Activated T-helper 1 cell treated with Interleukin-2 at 50 U/mL for 16 hours (primary cell): ENCODE data around the gene FAM120A.

Source experiments
- DNase-seq: peaks from one replicate; pipeline ENCODE4 v3.0.0-alpha.2; 2020; ENCODE audit warnings: low read depth

Gene FAM120A

GRCh38 chr9:93577975-93578682, 126.6 kb downstream of the FAM120A start:
- DNase-seq: no peak

- DNase-seq: no peak
Observed at GRCh38 chr9:93578844-93579243, 127.4 kb downstream of the FAM120A start.

GRCh38 chr9:93579711-93580516, 128.4 kb downstream of the FAM120A start:
- no peak for DNase-seq

GRCh38 chr9:93580654-93581380, 129.3 kb downstream of the FAM120A start:
- no peak for DNase-seq

GRCh38 chr9:93582115-93582514, 130.6 kb downstream of the FAM120A start:
- no peak for DNase-seq

- DNase-seq: no peak
Observed at GRCh38 chr9:93582550-93582949, 131.1 kb downstream of the FAM120A start.

- DNase-seq: no peak
Observed at GRCh38 chr9:93585259-93585658, 133.8 kb downstream of the FAM120A start.

- DNase-seq: no peak
Observed at GRCh38 chr9:93585695-93586094, 134.2 kb downstream of the FAM120A start.

GRCh38 chr9:93586290-93587057, 135.0 kb downstream of the FAM120A start:
- DNase-seq: no peak

- DNase-seq: no peak
Observed at GRCh38 chr9:93587284-93587650, 135.8 kb downstream of the FAM120A start.

GRCh38 chr9:93587651-93588347, 136.3 kb downstream of the FAM120A start:
- DNase-seq: no peak

GRCh38 chr9:93588641-93589609, 137.4 kb downstream of the FAM120A start:
- no peak for DNase-seq

GRCh38 chr9:93589688-93590087, 138.2 kb downstream of the FAM120A start:
- no peak for DNase-seq

- no peak for DNase-seq
Observed at GRCh38 chr9:93590609-93591234, 139.2 kb downstream of the FAM120A start.

GRCh38 chr9:93591301-93592007, 140.0 kb downstream of the FAM120A start:
- DNase-seq: no peak

GRCh38 chr9:93592008-93592642, 140.6 kb downstream of the FAM120A start:
- no peak for DNase-seq

- DNase-seq: no peak
Observed at GRCh38 chr9:93592643-93593021, 141.1 kb downstream of the FAM120A start.

GRCh38 chr9:93593144-93593658, 141.7 kb downstream of the FAM120A start:
- no peak for DNase-seq
